ENCODE data around the gene PLSCR2. TPM values are rescaled to one million over a fixed set of nuclear protein-coding genes. Genes with fewer than 3 reads are reported as not detected.
A peak's percentile ranks its signal among the peaks of the same experiment; 100 is the strongest.

Gene PLSCR2
- total and polyA plus RNA-seq, 9 of the 15 experiments (the other 6 are each of a cell fraction or from before 2014, with no cell fraction given), result 0.07 to 0.49 (median 0.25) TPM; not detected in 4

DNA sequence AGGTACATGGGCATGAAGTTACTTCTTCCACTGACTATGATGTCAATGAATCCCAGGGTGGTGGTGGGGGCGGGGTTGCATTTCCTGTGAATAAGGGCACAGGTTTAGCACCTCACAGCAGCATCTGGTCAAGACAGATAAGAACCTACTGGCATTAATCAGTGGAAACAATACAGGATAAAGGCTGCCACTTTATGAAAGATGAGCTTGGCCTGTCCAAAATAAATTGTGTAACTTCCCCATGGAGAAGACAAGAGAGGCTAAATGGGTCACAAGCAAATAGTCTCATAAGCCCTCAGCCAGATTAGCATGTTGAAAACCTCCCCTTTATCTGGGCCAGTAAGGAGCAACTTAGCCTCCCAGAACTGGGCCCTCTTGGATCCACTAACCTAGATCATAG is 27.4 kb upstream of the PLSCR2 start (continued):
- TF ChIP-seq, protein P1, sequence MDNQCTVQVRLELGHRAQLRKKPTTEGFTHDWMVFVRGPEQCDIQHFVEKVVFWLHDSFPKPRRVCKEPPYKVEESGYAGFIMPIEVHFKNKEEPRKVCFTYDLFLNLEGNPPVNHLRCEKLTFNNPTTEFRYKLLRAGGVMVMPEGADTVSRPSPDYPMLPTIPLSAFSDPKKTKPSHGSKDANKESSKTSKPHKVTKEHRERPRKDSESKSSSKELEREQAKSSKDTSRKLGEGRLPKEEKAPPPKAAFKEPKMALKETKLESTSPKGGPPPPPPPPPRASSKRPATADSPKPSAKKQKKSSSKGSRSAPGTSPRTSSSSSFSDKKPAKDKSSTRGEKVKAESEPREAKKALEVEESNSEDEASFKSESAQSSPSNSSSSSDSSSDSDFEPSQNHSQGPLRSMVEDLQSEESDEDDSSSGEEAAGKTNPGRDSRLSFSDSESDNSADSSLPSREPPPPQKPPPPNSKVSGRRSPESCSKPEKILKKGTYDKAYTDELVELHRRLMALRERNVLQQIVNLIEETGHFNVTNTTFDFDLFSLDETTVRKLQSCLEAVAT (IDR thresholded peaks at IDR 0.05), result no peak
- TF ChIP-seq TBP (optimal IDR thresholded peaks at IDR 0.05; ENCODE audit: low read depth, low read length), result no peak
- no peak for TF ChIP-seq XRCC3 (IDR thresholded peaks at IDR 0.05)
- TF ChIP-seq ZNF316 (IDR thresholded peaks at IDR 0.05), result no peak
- TF ChIP-seq, protein P2, sequence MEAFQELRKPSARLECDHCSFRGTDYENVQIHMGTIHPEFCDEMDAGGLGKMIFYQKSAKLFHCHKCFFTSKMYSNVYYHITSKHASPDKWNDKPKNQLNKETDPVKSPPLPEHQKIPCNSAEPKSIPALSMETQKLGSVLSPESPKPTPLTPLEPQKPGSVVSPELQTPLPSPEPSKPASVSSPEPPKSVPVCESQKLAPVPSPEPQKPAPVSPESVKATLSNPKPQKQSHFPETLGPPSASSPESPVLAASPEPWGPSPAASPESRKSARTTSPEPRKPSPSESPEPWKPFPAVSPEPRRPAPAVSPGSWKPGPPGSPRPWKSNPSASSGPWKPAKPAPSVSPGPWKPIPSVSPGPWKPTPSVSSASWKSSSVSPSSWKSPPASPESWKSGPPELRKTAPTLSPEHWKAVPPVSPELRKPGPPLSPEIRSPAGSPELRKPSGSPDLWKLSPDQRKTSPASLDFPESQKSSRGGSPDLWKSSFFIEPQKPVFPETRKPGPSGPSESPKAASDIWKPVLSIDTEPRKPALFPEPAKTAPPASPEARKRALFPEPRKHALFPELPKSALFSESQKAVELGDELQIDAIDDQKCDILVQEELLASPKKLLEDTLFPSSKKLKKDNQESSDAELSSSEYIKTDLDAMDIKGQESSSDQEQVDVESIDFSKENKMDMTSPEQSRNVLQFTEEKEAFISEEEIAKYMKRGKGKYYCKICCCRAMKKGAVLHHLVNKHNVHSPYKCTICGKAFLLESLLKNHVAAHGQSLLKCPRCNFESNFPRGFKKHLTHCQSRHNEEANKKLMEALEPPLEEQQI (IDR thresholded peaks at IDR 0.05), result peak; percentile 55; the same call in 1 of the 2 replicates
- no peak for TF ChIP-seq ZNF274 (IDR thresholded peaks at IDR 0.05; ENCODE audit: borderline replicate concordance, low read depth, low read length)
- no peak for TF ChIP-seq ARHGAP35 (IDR thresholded peaks at IDR 0.05; ENCODE audit: partially characterized antibody)
- peak; percentile 91 for TF ChIP-seq PYGO2 (tag; IDR thresholded peaks at IDR 0.05)
- TF ChIP-seq NCOA4 (IDR thresholded peaks at IDR 0.05; ENCODE audit: partially characterized antibody), result no peak
- TF ChIP-seq, protein P3, sequence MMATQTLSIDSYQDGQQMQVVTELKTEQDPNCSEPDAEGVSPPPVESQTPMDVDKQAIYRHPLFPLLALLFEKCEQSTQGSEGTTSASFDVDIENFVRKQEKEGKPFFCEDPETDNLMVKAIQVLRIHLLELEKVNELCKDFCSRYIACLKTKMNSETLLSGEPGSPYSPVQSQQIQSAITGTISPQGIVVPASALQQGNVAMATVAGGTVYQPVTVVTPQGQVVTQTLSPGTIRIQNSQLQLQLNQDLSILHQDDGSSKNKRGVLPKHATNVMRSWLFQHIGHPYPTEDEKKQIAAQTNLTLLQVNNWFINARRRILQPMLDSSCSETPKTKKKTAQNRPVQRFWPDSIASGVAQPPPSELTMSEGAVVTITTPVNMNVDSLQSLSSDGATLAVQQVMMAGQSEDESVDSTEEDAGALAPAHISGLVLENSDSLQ (IDR thresholded peaks at IDR 0.05), result peak; percentile 90
- TF ChIP-seq SREBF2 (CRISPR knock-in tag; IDR thresholded peaks at IDR 0.05), result no peak
- TF ChIP-seq ZNF699 (CRISPR knock-in tag; IDR thresholded peaks at IDR 0.05; ENCODE audit: insufficient replicate concordance), result no peak
- TF ChIP-seq ZNF431 (CRISPR knock-in tag; IDR thresholded peaks at IDR 0.05), result no peak
- peak; percentile 64 to 85; a peak in 2 of 4 replicates for TF ChIP-seq ARNT (IDR thresholded peaks at IDR 0.05)
- TF ChIP-seq SAFB (IDR thresholded peaks at IDR 0.05; ENCODE audit: borderline replicate concordance, low read depth, low read length), result no peak
- TF ChIP-seq ZNF23 (CRISPR knock-in tag; IDR thresholded peaks at IDR 0.05), result no peak
- TF ChIP-seq ZFPM2 (CRISPR knock-in tag; IDR thresholded peaks at IDR 0.05), result no peak
- no peak for TF ChIP-seq ARID2 (IDR thresholded peaks at IDR 0.05)
- TF ChIP-seq MIER1 (IDR thresholded peaks at IDR 0.05; ENCODE audit: low read depth), result no peak
- no peak for TF ChIP-seq NCOA6 (IDR thresholded peaks at IDR 0.05)
- TF ChIP-seq SNIP1 (IDR thresholded peaks at IDR 0.05; ENCODE audit: low read depth), result no peak
- no peak for TF ChIP-seq ZNF124 (CRISPR knock-in tag; IDR thresholded peaks at IDR 0.05)
- TF ChIP-seq SRSF7 (optimal IDR thresholded peaks at IDR 0.05; ENCODE audit: low read depth, low read length), result no peak
- TF ChIP-seq HDAC6 (IDR thresholded peaks at IDR 0.05; ENCODE audit: low read depth, low read length), result no peak
- no peak for TF ChIP-seq SMARCB1 (IDR thresholded peaks at IDR 0.05; ENCODE audit: insufficient read length, low read depth)
- TF ChIP-seq ZNF436 (CRISPR knock-in tag; IDR thresholded peaks at IDR 0.05), result no peak
- no peak for TF ChIP-seq ZZZ3 (IDR thresholded peaks at IDR 0.05)
- TF ChIP-seq, protein P4, sequence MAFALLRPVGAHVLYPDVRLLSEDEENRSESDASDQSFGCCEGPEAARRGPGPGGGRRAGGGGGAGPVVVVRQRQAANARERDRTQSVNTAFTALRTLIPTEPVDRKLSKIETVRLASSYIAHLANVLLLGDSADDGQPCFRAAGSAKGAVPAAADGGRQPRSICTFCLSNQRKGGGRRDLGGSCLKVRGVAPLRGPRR (CRISPR knock-in tag; IDR thresholded peaks at IDR 0.05), result no peak
